Vagina (tissue), 2 donors: Measurements from ENCODE around the gene MYO7A.

Experiments
- CTCF ChIP-seq, 3 experiments: fragments of 450-650 bp in 2 of 3; fragments of 200-600 bp in 1 of 3; sonication (generic) in 1 of 3; IDR thresholded peaks; one replicate each; pipeline ENCODE4 v1.5.1; 2017 to 2019; ENCODE audit warnings: antibody characterized with exemption in 3 of 3, mild to moderate bottlenecking in 2 of 3, moderate library complexity in 2 of 3
- POLR2A ChIP-seq, 2 donors: fragments of 450-650 bp; IDR thresholded peaks; one replicate each; pipeline ENCODE4 v1.6.1; 2017; ENCODE audit warnings: antibody characterized with exemption in 2 of 2, mild to moderate bottlenecking in 2 of 2, moderate library complexity in 2 of 2
- POLR2AphosphoS5 ChIP-seq, 2 donors: sonication (generic); formaldehyde crosslinking; IDR thresholded peaks; one replicate each; pipeline ENCODE4 v1.9.0; 2017; ENCODE audit warnings: antibody characterized with exemption in 2 of 2, mild to moderate bottlenecking in 2 of 2, low read depth in 1 of 2; ENCODE audit not compliant: insufficient read depth in 1 of 2

- no peak for TF ChIP-seq CTCF (IDR thresholded peaks at IDR 0.05)
- no peak for TF ChIP-seq POLR2A (IDR thresholded peaks at IDR 0.05)
- no peak for TF ChIP-seq POLR2AphosphoS5 (IDR thresholded peaks at IDR 0.05; ENCODE audit: insufficient read depth in 1 of 2, low read depth in 1 of 2)
Measured at GRCh38 chr11:77186302-77186701, 58.3 kb downstream of the MYO7A start.
